H4 (cell line): Measurements from ENCODE around the gene SEMA4C. TPM values are rescaled to one million over a fixed set of nuclear protein-coding genes. Genes with fewer than 3 reads are reported as not detected.
A peak's percentile ranks its signal among the peaks of the same experiment; 100 is the strongest.

ENCODE experiments used
- DNase-seq: peaks from one replicate; pipeline ENCODE4 v3.0.0-alpha.2; 2015; ENCODE audit warnings: low spot score
- total RNA-seq: library from RNA; depleted of rRNA; stranded (reverse); fragments of >200 nt; shearing (Covaris generic); gene quantifications from 2 replicates; pipeline ENCODE4 v1.2.3, GENCODE V29; 2014

Gene SEMA4C
- total RNA-seq, 1 experiment from 2014 or later = 18.0 TPM

DNA sequence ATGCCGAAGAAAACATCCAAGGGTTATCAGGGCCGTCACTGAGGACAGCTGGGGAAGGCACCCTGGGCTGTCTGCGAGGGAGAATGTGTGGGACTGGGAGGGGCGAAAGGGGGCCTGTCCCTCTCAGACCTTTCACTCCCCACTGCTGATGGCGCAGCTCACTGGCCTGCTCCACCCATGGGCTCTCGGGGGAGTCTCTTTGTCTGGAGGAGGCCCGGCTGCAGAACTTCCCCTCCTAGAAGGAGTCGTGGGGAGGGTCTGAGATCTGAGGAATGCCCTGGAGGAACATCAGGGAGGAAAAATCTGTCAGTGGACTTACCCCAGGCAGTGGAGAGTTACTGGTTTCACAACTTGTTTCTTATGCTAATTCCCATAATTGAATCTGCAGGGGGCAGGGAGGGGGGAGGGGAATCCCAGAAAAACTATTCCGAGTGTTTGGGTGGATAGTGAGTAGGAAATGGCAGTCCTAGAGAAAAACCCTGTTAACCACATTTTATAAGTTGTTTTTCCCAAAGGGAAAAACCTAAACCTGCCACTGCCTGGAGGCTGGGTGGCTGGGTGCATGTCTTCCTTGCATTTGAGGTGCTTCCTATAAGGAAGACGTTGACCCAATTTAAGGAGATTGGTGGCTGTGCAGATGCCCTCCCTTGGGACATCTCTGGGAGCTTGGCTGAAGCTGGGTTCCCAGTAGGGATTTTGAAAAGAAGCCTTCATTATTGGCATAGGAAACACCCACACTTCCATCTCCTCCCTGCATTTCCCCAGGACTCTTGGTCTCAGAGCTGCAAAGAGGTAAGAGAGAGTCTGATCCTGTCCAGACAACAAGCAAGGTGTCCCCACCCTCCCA, 11.7 kb upstream of the SEMA4C start:
- no peak for DNase-seq

DNA sequence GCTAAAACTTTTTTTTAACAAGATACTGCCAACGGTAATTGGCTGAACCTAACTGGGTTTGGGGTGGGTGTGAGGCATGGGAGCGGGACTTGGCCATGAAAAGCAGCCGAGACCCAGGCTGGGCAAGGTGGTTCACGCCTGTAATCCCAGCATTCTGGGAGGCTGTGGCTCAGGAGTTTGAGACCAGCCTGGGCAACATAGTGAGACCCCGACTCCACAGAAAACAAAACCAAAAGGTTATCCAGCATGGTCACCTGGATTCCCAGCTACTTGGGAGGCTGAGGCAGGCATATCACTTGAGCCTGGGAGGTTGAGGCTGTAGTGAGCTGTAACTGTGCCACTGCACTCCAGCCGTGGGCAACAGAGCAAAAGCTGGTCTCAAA, 11.0 kb upstream of the SEMA4C start:
- no peak for DNase-seq

DNA sequence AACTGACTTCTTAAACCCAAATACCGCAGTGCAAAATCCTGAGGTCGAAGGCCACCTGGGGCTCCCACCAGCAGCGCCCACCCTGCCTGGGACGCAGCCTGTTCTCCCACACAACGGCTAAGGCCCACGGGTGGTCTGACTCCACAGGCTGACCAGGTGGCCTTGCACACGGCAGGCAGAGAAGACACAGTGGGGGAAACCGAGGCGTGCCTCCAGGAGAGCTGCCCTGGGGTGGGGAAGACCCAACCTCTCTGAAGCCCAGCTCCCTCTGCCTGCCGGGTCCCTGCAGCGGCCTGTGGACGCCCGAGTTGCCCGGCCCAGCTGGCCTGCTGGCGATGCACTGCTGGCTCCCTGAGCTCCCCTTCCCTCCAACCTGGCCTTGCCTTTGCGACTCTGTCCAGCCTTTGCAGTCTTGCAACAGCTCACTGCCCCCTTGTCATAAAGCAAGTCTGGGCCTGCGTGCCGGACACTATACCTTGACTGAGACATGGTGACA, 9.7 kb upstream of the SEMA4C start:
- no peak for DNase-seq

DNA sequence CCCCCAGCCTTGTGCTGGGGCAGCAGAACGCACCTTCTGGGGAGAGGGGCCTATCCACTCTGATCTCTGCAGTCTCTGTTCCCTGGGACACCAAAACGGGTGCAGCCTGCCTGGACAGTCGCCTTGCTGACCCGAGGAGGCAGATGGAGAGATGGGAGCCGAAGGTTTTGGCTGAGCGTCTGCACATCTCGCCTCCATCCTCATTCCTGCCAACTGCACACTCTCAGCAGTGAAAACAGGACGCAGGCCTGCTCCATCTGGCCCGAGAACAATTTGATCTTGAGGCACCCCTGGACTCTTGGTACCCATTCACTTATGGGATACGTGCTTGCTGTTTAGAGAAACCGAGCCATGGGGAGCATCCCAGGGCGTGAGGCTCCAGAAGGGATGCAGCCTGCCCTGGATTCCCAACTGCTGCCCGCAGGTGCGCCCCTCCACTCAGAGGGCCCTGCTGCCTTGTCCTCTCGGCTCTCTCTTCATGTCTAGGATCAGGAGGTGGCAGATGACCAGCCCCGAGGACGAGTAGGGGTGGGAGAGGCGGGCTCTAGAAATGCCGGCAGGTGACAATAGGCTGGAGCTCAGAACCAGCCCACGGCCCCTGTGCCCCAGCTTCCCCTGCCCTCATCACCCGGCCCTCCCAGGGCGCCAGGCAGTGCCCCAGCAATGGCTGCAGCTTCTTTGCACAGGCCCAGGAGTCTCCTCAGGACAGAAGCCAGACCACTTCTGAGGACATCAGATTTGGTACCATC, 9.1 kb upstream of the SEMA4C start:
- DNase-seq = no peak

DNA sequence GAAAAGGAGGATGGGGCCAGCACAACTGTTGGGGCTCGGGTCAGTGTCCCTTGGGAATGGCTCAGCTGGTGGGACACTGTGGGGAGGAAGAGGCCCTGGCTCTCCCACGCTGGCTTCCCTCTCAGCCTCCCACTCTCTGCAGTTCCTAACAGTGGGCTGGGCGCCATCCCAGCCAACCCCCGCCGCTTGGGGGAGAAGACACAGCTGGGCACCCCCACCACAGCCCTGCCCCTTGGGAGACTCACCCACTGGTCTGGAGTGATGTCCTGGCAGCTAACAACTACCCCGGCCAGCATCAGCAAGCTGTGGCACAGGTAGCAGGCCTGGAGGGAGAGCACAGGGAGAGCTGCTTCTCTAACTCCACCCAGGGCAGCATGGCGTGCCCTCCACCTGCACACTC, 8.3 kb upstream of the SEMA4C start:
- DNase-seq = no peak

DNA sequence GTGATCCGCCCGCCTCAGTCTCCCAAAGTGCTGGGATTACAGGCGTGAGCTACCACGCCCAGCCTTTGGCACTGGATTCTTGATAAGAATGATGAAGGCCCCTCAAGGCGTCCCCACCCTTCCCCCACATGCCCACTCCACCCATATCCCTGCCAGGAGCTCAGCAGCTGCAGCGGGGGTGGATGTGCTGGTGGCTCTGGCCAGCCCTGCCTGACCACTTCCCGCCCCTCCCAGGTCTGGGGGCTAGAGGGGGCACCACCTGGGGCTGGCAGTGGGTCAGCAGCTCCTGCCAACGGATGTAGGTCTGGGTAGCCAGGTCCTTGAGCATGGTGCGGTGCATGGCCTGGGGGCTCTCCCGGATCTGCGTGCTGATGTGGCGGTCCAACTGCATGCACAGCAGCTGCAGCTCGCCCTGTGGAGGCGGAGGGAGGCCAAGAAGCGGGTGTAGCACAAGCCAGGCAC, 7.8 kb upstream of the SEMA4C start:
- no peak for DNase-seq

DNA sequence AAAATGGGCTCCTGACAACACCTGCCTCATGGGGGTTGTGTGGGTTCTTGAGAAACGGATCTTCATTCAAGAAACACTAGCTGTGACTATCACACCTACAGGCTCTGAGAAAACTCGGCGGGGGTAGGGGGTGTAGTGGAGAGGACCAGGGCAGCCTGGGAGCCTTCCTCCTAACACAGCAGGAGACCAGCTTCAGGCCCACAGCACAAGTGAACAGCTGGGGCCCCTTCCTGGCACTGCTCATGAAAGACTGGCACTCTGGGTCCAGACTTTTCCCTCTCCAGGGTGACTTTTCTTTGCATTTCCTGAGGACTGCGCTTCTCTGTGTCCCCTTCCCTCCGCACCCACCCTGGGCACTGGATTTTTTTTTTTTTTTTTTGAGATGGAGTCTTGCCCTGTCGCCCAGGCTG, 7.2 kb upstream of the SEMA4C start:
- no peak for DNase-seq

DNA sequence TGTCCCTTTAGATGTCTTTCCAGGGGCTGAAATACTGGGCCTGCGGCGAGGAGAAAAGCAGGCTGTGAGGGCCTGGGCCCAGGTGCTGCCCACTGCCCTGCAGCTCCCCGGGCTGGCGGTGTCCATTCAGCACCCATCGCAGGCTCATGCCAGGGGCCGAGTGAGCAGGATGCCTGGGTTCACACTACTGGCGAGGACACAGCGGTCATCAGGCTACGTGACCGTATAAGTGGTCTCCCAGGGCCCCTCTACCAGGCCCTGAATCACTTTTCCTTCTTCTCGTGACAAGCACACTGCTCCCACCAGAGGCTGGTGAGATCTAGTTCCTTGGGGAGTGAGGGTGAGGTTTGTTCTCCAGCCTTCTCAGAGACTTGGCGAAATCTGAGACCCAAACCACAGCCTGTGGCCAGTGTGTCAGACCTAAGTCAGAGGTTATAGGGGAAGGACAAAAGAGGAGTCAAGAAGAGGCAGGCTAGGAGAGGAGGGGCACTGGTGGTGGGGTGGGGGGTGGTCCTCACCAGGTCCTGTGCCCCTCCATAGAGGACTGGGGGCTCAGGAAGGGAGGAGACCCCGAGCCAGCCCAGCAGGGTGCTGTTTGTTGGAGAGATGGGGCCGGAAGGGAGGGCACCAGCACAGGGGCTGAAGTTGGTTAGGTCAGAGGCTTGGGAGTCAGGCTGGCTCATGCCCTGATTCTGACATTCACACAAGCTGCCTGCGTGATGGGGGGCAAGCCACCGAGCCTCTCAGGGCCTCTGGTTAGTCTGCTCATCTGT, 6.6 kb upstream of the SEMA4C start:
- peak; percentile 61 for DNase-seq

DNA sequence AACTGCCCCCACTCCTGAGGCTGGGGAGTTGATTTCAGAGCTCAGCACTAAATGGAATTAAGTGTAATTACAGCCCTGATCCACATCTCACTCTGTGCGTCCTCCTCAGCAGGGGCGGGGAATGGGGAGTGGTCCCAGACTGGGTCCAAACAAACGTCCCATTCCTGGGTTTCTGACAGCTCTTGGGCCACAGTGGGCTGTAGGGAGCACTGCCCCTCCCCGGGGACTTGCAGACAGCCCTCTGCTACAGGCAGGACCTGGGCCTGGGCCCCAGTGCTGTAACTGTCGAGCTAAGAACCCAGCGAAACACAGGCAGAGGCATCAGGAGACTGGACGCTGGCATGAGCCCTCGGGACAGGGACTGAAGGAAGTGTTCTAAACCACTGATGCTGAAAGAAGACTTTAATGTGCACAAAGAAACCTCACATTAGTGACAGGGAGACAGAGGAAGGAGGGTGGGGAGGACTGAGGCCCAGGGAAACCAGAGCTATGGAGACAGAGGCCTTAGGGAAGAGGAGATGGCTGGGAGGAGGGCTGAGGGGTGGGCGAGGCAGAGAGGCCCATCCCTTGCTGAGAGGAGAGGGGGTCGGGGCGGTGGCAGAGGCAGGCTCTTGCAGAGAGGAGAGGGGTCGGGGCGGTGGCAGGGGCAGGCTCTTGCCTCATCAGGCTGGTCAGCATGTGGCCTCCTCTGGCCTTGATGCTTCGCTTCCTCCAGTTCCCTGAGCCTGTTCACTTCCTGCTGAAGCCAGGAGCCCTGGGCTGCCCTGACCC, 5.8 kb upstream of the SEMA4C start:
- no peak for DNase-seq

DNA sequence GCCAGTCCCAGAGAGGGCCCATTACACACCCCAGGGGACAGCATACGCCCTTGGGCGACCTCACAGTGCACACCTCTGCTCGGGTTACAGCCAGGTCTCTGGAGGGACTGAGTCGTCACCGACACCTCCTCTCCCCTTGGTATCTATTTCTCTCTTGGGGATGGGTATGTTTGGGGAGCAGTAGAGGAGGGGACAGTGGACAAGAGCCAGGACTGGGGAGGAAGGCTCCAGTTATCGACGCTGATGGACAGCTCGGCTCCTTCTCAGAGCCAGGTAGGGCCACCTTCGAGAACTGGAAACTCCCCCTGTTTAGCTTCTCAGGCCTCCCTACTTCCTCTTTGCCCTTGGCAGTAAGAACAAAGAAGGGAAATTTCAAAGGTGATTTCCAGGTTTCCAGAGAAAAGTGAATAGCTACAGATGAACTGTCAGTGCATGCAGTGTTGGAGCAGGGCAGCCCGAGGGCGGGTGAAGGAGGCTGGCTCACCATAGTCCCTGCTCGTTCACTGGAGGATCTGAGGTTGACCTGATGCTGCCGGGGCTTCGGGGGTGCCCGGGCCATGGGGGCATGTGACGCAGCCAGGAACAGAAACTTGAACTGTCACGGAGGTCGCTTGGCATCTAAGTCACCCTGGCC, 4.4 kb upstream of the SEMA4C start:
- no peak for DNase-seq

DNA sequence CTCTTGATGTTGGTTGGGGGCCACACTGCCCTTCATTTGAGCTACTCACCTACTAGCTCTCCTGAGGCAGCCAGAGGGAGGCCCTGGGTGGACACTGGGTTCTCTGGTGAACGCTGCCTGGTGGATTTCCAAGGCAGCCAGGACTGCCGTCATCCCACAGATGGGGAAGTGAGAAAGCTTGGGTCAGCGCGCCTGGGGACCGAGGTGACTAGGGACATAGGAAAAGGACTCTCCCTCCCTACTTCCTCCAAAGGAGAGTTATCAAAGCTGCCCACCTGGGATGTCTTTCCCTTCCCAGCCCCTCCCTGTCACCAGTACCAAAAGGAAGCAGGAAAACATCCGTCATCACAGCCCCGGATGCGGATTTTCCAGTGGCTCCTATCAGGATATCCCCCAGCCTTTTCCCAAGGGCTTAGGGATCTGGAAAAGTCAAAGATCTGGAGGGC, 3.8 kb upstream of the SEMA4C start:
- no peak for DNase-seq

DNA sequence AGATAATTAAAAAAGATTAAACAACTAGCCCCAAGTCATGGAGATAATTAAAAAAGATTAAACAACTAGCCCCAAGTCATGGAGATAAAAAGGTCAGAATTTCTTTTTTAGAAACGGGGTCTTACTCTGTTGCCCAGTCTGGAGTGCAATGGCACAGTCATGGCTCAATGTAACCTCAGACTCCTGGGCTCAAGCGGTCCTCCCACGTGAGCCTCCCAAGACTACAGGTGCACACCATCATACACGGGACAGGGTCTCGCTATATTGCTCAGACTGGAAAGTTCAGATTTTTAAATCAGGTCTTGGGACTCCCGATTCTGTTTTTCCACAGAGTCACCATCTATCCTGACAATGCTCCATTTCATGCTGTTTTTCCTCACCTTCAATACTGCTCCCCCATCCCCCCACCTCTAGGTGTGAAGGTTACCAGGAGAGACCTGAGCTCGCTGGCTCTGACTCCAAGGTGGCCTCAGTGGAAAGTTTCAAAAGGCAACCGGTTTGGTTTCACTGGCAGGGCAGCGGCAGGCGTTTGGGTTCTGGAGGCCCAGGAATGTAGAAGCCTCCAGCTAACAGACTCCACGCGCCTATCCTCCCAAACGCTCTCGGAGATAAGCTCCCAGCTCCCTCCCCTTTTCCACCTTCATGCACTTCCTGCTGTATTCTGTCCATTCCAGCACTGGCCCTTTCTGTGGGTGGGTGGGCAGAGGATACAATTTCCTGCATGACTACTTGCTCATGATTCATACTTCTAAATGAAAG, 2.9 kb upstream of the SEMA4C start:
- DNase-seq = no peak

DNA sequence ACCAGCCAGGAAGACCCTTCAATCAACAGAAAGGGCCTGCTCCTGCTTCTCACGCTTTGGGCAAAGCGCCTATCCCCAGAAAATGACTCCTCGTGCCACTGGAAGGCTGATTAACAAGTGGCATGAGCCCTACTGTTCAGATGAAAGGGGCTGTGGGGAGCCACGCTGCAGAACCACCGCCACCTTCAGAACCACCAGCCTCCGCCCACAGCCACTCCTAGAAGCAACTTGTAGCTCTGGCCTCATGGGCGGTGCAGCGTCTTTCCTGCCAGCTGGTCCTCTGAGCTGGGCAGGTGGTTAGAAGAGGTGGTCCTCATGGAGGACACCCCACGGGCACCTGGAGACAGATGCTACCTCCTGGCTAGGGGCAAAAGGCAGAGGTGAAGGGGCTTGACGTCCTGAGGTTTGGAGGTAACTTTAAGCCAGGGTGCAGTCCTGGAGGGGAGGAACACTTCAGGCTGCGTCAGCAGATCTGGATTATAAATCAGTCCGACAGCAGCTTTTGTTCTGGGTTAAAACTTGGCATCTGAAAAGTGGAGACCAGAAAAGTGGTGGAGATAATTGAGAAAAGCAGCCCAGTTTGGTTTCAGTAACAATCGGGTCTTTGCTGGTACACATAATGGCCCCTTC, 861 bp upstream of the SEMA4C start:
- DNase-seq = no peak

DNA sequence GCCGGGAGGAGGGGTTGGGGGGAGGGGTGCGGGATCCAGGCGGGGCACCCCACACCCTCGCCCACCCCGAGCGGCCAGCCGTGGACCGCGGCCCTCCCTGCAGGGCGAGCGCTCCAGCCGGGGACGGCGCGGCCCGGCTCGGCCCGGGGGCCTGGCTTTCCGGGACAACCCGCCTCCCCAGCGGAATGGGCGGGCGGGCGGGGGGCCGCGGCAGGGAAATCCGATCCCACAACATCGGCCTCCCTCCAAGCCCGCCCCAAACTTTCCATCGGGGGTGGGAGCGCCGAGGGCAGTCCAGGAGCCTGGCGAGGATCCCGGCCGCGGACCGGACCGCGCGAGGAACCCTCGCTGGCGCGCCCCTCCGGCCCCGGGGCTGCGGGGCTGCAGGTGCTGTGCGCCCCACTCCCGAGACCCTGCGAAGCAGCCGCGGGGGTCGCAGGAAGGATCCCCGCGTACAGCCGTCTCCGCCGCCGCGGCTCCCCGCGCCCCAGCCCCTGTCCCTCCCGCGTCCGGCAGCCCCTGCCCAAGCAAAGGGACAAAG, 529 bp downstream of the SEMA4C start:
- peak; percentile 52 for DNase-seq

DNA sequence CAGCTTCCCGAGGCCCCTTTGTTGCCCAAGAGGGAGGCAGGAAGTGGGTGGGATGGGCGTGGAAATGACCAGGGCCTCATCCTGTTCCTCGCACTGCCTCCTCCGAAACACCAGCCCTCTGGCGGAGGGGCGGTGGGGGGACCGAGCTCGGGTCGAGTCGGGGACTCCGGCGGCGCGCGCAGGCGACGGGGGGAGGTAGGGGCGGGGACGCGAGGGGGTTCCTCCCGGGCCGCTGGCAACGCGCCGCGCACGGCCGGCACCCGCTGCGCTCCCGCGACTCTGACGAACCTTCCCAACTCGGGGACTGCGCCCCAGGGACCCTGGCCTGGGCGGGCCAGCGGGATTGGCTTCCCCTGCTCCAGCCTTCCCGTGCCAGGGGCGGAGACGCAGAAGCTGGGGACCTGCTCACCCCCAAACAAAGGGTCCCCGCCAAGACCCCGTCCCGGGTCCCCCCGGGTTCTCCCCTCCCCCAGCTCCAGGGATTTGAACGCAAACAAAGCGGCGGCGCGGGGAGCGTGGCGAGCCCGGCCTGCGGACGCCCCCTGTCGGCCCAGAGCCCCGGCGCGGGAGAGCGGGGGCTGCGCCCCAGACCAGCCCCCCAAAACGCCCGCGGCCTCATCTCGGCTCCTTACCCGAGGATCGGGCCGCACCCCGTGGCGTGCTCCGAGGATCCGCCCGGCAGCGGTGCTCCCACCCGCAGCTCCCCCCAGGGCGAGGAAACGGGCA, 1.2 kb downstream of the SEMA4C start:
- DNase-seq = peak; percentile 93

DNA sequence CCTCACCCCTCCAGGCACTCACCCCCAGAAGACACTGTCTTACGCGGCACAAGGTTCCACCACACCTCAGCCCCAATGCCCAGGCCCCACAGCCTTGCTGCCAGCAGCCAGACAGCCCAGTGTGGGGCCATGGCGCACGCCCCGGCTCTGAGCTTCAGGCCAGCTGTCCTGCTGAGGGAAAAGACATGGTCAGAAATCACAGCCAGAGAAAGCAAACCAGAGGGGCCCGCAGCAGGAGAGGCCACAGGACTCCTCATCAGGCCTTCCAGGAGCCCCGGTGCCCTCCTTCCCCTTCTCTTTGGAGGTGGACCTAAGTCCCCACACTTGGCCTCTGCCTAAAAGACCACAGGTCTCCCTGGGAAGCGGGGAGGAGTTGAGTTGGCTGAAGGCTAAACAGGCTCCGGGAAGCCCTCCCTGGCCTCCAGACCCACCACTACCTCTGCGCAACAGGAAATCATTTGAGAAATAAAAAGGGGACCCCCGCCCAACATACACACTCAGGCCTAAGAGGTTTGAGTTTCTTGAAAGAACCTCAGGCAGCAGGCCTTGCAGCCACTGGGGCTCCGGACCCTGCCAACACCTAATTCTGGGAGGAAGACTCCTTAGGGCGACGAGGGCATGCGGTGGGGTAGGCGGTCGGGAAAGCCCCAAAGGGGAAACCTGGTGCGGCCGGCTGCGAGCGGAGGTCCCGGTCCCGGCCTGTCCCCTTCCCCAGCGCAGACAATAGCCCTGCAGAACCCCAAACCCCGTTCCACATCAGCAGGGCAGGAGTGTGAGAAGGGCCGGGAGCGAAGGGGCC, 1.9 kb downstream of the SEMA4C start:
- no peak for DNase-seq

DNA sequence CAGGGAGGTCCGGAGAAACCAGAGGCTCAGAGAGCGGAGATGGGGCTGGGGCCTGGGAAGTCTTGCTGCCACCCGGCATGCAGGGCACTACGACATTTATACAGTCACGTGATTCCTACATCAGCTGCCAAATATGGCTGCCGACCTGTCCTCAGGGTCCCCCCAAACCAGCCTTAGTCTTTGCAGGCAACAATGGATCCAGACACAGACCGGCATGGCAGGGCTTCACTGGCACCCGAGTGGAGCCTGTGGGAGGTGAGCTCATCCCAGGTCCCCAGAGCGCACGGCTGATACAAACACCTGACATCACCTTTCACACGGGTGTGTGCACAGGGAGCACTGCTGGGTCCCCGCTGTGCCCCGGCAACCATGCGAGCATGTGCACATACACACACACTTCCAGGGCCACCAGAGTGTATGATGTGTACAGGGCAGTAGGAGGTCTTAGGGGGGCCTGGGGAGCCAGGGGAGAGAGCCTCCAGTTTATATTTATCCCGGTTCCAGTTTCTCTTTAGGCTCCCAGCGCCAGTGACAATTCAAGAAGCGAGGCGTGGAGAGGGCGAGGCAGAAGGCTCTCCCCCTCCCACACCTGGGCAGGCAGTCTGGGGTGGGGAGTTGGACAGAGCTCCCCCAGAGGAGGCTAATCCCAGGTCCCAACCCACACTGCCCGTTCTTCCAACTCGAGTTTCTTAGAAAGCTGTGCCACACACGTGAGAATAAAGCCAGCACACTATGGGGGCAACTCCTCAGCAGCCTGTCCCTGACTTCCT, 2.7 kb downstream of the SEMA4C start:
- DNase-seq = no peak
